Measurements from ENCODE around the gene CDCA5. TPM values are rescaled to one million over a fixed set of nuclear protein-coding genes. Genes with fewer than 3 reads are reported as not detected.
A peak's percentile ranks its signal among the peaks of the same experiment; 100 is the strongest.

CDCA5 gene
- total and polyA plus RNA-seq, 2 donors: 2.2 to 26.8 TPM

GRCh38 chr11:65129649-65130441 is 46.0 kb upstream of the CDCA5 start:
- 97% methylated on average over 13 of the region's 13 CpGs for WGBS
- H3K36me3 ChIP-seq (ENCODE audit: control insufficient read depth in 2 of 2, insufficient read depth in 2 of 2, low read length in 1 of 2): peaks cover 76 to 80% of the 10 kb centered on the region in 2 donors
- no peak overlapping the region for H3K4me3 ChIP-seq (ENCODE audit: low read length in 2 of 2)
- H3K27ac ChIP-seq (ENCODE audit: low read depth in 1 of 2, low read length in 1 of 2): no peak overlapping the region
- no peaks in the 10 kb centered on the region for H3K27me3 ChIP-seq (ENCODE audit: control insufficient read depth in 2 of 2, insufficient read depth in 1 of 2, low read length in 1 of 2)
- peaks cover 6 to 17% of the 10 kb centered on the region in 2 donors for H3K4me1 ChIP-seq (ENCODE audit: control insufficient read depth in 2 of 2, insufficient read depth in 2 of 2, low read length in 2 of 2)
- H3K9me3 ChIP-seq (ENCODE audit: control insufficient read depth in 2 of 2, insufficient read depth in 1 of 2, low read length in 1 of 2): no peaks in the 10 kb centered on the region
- DNase-seq (ENCODE audit: low read depth in 6 of 9, low spot score in 9 of 9): no peak

DNA sequence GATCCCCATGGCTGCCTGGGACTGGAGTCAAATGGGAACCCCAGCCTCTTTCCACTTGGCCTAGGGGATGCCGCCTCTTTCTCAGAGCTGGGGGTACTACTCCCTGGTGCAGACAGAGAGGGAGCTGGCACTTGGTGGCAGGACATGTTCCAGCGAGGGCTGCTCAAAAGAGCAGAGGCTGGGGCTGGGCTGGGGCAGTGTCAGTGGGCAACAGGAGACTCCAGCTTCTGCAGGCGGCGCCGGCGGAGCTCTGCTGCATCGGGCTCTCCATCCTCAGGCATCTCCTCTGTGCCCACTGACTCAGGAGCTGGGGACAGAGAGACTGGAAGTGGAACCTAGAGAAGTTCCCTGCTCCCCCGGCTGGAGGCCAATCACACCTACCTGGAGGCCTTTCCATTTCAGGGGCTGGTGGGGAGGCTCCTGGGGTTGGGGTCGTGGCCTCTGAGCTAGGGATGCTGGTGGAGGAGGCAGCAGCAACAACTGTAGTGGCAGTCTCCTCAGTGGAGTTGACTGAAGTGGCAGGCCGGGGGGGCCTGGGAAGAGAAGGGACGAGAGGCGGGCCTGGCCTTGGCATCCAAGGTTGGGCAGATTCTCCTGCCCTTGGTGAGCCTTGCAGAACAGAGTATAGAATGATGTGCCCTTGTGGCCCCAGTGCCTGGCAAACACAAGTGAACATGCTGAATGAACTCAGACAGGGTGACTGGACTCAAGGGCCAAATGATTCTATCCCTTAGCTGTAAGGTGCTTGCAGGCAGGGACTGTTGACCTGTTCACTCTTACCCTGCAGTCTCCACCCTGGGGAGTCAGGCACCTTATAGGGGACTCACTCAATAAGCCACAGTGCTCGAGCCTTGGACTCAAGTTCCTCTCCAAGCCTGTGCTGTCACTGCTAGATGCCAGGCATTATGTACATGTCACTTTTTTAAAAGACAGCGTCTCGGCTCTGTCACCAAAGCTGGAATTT is 44.6 kb upstream of the CDCA5 start:
- no peak overlapping the region for H3K4me3 ChIP-seq (ENCODE audit: low read length in 2 of 2)
- peaks cover 3 to 14% of the 10 kb centered on the region in 2 donors for H3K4me1 ChIP-seq (ENCODE audit: control insufficient read depth in 2 of 2, insufficient read depth in 2 of 2, low read length in 2 of 2)

DNA sequence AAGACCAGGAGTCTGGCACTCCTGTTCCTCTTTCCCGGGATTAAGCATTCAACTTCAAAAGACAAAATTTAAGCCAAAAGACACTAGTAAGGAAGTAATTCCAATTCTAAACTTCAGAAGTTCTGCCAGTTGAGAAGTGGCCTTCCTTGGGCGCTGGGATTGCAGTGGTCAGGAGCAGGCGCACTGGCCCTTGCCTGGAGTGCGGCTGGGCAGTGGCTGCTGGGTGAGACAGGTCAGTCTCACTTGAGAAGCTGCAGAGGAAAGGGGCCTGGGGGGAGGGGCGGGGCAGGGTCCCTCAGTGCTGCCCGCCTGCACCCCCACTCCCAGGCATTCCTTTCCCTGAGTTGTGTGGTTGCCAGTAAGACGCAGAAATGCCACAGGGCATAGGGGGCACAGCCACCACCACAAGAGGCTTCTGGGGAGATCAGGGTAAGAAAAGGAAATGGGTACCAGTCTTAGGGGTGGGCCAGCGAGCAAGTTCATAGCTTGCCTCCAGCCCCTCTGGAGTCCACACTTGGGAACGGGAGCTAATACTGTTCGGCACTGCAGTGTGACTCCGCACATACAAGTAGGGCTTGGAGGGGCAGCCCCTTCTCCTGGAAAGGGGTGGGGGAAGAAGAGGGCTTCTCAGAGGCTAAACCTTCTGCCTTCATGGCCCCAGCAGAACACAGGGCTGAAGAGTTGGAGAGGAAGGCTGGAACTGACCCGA is 43.8 kb upstream of the CDCA5 start:
- WGBS: 97% methylated on average over 12 of the region's 12 CpGs
- H3K9me3 ChIP-seq (ENCODE audit: control insufficient read depth in 2 of 2, insufficient read depth in 1 of 2, low read length in 1 of 2): no peaks in the 10 kb centered on the region
- H3K4me3 ChIP-seq (ENCODE audit: low read length in 2 of 2): no peak overlapping the region
- no peak overlapping the region for H3K27ac ChIP-seq (ENCODE audit: low read depth in 1 of 2, low read length in 1 of 2)
- H3K4me1 ChIP-seq (ENCODE audit: control insufficient read depth in 2 of 2, insufficient read depth in 2 of 2, low read length in 2 of 2): peaks cover 5 to 12% of the 10 kb centered on the region in 2 donors
- DNase-seq (ENCODE audit: low read depth in 6 of 9, low spot score in 9 of 9): no peak
- H3K36me3 ChIP-seq (ENCODE audit: control insufficient read depth in 2 of 2, insufficient read depth in 2 of 2, low read length in 1 of 2): peaks cover 82 to 85% of the 10 kb centered on the region in 2 donors
- no peaks in the 10 kb centered on the region for H3K27me3 ChIP-seq (ENCODE audit: control insufficient read depth in 2 of 2, insufficient read depth in 1 of 2, low read length in 1 of 2)

More for the DNA sequence above, 44.6 kb upstream of the CDCA5 start:
- H3K27ac ChIP-seq (ENCODE audit: low read depth in 1 of 2, low read length in 1 of 2): no peak overlapping the region
- WGBS: 97% methylated on average over 15 of the region's 15 CpGs
- no peak for DNase-seq (ENCODE audit: low read depth in 6 of 9, low spot score in 9 of 9)
- peaks cover 82 to 88% of the 10 kb centered on the region in 2 donors for H3K36me3 ChIP-seq (ENCODE audit: control insufficient read depth in 2 of 2, insufficient read depth in 2 of 2, low read length in 1 of 2)
- H3K27me3 ChIP-seq (ENCODE audit: control insufficient read depth in 2 of 2, insufficient read depth in 1 of 2, low read length in 1 of 2): no peaks in the 10 kb centered on the region
- H3K9me3 ChIP-seq (ENCODE audit: control insufficient read depth in 2 of 2, insufficient read depth in 1 of 2, low read length in 1 of 2): no peaks in the 10 kb centered on the region

- H3K36me3 ChIP-seq (ENCODE audit: control insufficient read depth in 2 of 2, insufficient read depth in 2 of 2, low read length in 1 of 2): peaks cover 73 to 76% of the 10 kb centered on the region in 2 donors
- 97% methylated on average over 6 of the region's 6 CpGs for WGBS
- no peak for DNase-seq (ENCODE audit: low read depth in 6 of 9, low spot score in 9 of 9)
- no peaks in the 10 kb centered on the region for H3K27me3 ChIP-seq (ENCODE audit: control insufficient read depth in 2 of 2, insufficient read depth in 1 of 2, low read length in 1 of 2)
- H3K4me3 ChIP-seq (ENCODE audit: low read length in 2 of 2): no peak overlapping the region
- no peaks in the 10 kb centered on the region for H3K9me3 ChIP-seq (ENCODE audit: control insufficient read depth in 2 of 2, insufficient read depth in 1 of 2, low read length in 1 of 2)
- H3K4me1 ChIP-seq (ENCODE audit: control insufficient read depth in 2 of 2, insufficient read depth in 2 of 2, low read length in 2 of 2): peaks cover 5 to 10% of the 10 kb centered on the region in 2 donors
- H3K27ac ChIP-seq (ENCODE audit: low read depth in 1 of 2, low read length in 1 of 2): no peak overlapping the region
Observed at GRCh38 chr11:65126624-65127274, 42.9 kb upstream of the CDCA5 start.

DNA sequence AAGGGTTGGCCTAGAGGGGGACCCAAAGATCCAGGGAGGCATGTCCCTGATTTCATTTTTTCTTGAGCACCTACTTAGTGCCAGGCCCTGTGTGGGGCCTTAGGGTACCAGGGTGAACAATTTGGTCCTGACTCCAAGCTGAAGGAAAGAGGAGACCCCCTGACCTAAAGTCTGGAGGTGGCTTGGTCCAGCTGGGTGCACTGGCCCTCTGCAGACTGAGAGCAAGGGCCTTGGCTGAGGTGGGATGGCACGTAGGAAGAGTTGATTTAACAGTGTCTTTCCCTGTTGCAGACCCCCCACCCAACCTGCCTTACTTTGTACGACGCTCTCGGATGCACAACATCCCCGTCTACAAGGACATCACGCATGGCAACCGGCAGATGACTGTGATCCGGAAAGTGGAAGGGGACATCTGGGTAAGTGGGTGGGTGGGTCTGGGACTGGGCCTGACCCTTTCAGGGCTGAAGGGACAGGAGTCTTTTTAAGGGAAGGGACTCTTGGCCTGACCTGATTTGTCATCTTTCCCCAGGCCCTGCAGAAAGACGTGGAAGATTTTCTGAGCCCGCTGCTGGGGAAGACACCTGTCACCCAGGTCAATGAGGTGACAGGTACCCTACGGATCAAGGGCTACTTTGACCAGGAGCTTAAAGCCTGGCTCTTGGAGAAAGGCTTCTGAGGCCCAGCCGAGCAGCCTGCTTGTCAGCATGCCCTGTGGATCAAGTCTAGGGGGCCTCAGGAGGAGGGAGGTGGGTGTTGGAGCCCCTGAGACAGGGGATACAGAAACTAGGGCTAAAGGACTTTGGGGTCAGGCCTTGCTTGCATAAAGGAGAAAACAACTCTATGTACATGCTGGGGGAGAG is 41.6 kb upstream of the CDCA5 start:
- Histone ChIP-seq H3K9me3 (ENCODE audit: control insufficient read depth in 2 of 2, insufficient read depth in 1 of 2, low read length in 1 of 2) (no peaks in the 10 kb centered on the region), H3K27ac (ENCODE audit: low read depth in 1 of 2, low read length in 1 of 2) (no peak overlapping the region), H3K4me3 (ENCODE audit: low read length in 2 of 2) (no peak overlapping the region), H3K4me1 (ENCODE audit: control insufficient read depth in 2 of 2, insufficient read depth in 2 of 2, low read length in 2 of 2) (peaks cover 10 to 21% of the 10 kb centered on the region in 2 donors), H3K36me3 (ENCODE audit: control insufficient read depth in 2 of 2, insufficient read depth in 2 of 2, low read length in 1 of 2) (peaks cover 65 to 76% of the 10 kb centered on the region in 2 donors), H3K27me3 (ENCODE audit: control insufficient read depth in 2 of 2, insufficient read depth in 1 of 2, low read length in 1 of 2) (no peaks in the 10 kb centered on the region)
- WGBS: 97% methylated on average over 12 of the region's 12 CpGs
- no peak for DNase-seq (ENCODE audit: low read depth in 6 of 9, low spot score in 9 of 9)

DNA sequence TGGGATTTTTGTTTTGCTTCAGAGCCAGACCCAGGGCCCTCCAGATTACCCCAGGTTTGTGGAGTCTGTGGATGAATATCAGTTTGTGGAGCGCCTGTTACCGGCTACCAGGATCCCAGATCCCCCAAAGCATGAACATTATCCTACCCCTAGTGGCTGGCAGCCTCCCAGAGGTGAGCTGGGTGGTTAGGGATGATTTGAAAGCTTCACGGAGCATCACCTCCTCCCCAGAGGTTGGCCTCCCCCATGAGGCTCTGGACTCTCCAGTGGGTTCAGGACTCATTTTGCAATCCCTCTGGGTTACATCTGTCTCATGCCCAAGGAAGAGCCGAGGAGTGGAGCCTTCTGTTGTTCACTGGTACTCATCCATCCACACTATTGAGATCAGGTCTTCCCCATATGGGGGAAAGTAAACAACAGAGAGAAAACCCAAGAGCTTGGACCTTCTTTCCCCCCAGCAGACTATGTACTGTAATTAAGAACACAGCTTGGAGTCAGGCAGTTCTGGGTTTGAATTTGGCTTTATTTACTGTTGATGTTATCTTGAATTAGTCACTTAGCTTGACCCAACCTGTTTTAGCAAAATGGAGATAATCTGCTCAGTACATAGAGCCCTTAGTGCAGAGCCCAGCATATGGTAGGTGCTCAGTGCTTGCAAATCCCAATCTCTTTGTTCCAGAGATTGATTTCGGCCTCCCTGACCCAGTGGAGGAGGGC is 40.8 kb upstream of the CDCA5 start:
- H3K27ac ChIP-seq (ENCODE audit: low read depth in 1 of 2, low read length in 1 of 2): no peak overlapping the region
- H3K9me3 ChIP-seq (ENCODE audit: control insufficient read depth in 2 of 2, insufficient read depth in 1 of 2, low read length in 1 of 2): no peaks in the 10 kb centered on the region
- 99% methylated on average over 5 of the region's 5 CpGs for WGBS
- no peak for DNase-seq (ENCODE audit: low read depth in 6 of 9, low spot score in 9 of 9)
- no peak overlapping the region for H3K4me3 ChIP-seq (ENCODE audit: low read length in 2 of 2)
- H3K36me3 ChIP-seq (ENCODE audit: control insufficient read depth in 2 of 2, insufficient read depth in 2 of 2, low read length in 1 of 2): peaks cover 65 to 76% of the 10 kb centered on the region in 2 donors
- H3K4me1 ChIP-seq (ENCODE audit: control insufficient read depth in 2 of 2, insufficient read depth in 2 of 2, low read length in 2 of 2): peaks cover 10 to 24% of the 10 kb centered on the region in 2 donors
- H3K27me3 ChIP-seq (ENCODE audit: control insufficient read depth in 2 of 2, insufficient read depth in 1 of 2, low read length in 1 of 2): no peaks in the 10 kb centered on the region

- H3K4me1 ChIP-seq (ENCODE audit: control insufficient read depth in 2 of 2, insufficient read depth in 2 of 2, low read length in 2 of 2): peaks cover 10 to 26% of the 10 kb centered on the region in 2 donors
- H3K9me3 ChIP-seq (ENCODE audit: control insufficient read depth in 2 of 2, insufficient read depth in 1 of 2, low read length in 1 of 2): peaks cover 0 to under 1% of the 10 kb centered on the region in 2 donors
- peak; percentile 96 to 99 (median 98) for DNase-seq (ENCODE audit: low read depth in 6 of 9, low spot score in 9 of 9)
- H3K36me3 ChIP-seq (ENCODE audit: control insufficient read depth in 2 of 2, insufficient read depth in 2 of 2, low read length in 1 of 2): peaks cover 49 to 65% of the 10 kb centered on the region in 2 donors
- WGBS: under 1% methylated on average over 64 of the region's 64 CpGs
- H3K27ac ChIP-seq (ENCODE audit: low read depth in 1 of 2, low read length in 1 of 2): peak within 1 kb of the TSS; percentile 92 to 93
- H3K4me3 ChIP-seq (ENCODE audit: low read length in 2 of 2): peak within 1 kb of the TSS; percentile 71 to 81
- no peaks in the 10 kb centered on the region for H3K27me3 ChIP-seq (ENCODE audit: control insufficient read depth in 2 of 2, insufficient read depth in 1 of 2, low read length in 1 of 2)
Observed at GRCh38 chr11:65121865-65122696, 38.2 kb upstream of the CDCA5 start, which contains the start of the genes FAU and MRPL49. Gene FAU (minus strand): TSS chr11:65122134. CDS start chr11:65121813, 321 bp downstream. Gene MRPL49 (plus strand): TSS chr11:65122321. CDS start chr11:65122347, 26 bp downstream.
